GM19324 (cell line): ENCODE results near the gene PTPN9.
"Not testable (repeated sequence)": the region's sequence is repeated elsewhere in the genome, so short reads cannot be mapped to it uniquely, and the experiment has no call there.

Source experiments
- ATAC-seq: cut with Tn5 transposase; IDR thresholded peaks from one replicate; pipeline ENCODE4 v1.9.1; 2021; ENCODE audit warnings: mild to moderate bottlenecking, moderate library complexity; ENCODE audit not compliant: unreplicated experiment, low FRiP score

The PTPN9 gene

DNA sequence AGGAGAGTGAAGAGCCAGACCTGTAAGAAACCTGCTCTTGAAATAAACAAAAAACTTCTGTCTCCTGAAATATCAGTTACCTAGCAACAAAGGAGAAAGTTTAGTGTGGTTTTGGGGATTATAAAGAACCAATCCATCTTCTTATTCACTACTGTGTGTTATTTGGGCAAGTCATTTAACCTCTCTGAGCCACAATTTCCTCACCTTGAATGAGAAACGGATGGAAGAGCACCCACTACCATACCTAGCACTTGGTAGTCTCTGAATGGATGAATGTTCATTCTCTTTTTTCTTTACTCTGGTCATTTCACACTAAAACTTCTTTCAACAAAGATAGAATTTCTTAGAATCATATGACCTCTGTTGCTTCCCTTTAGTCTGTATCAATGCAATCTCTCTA lies 45.2 kb downstream of the PTPN9 start:
- no peak for ATAC-seq

DNA sequence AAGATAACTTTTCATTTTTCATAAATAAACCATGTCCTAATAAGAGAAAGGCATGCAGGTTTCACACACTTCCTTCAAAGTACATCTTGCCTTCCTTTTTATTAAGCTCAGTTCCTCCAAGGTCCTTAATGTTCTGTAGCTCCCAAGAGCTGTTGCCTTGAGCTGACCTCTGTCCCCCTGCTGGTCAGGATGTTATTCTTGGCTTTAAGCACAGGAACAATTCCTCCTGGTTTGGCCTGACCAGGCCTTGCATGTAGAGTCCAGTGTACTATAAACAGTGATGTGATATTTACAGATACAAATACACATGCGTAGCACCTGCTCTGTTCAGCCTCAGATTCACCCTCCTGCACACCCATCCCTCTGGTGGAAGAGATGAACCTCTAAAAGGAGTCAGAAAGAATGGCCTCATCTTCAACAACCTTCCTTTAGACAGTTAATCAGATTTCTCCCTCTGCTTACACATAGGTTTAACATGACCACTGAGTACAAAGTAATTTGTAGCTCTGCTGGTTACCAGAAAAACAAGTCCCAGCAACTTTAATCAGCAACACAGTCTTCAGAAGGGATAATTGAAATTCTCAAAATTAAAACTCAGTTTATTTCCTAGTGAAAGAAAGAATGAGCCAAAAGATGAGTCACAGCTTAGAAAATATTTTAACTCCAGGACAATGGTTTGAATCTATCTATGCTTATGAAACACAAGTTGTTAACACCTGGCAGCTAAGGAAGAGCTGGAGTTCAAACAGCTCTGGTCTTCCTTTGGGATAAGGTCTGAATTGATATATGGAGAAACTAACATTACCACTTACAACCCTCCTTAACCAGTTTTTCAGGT lies 46.5 kb downstream of the PTPN9 start:
- no peak for ATAC-seq

DNA sequence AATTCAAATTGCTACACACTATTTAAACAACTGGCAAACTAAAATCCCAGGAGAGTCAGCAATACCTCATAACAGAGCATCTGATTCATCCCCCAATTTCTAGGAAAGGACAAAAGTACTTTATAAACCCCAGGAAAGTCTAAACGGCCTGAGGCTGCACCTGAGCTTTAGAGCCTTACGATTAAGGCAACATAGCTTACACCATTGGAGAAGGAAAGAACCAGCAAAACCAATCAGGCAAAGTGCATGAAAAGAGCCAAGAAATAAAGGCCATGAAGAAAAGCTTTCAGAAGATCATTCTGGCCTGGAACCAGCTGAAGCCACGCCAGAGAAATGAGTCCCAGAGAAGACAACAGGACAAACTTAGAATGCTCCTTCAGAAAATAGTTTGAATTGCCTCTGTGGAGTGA lies 48.1 kb downstream of the PTPN9 start:
- no peak for ATAC-seq

DNA sequence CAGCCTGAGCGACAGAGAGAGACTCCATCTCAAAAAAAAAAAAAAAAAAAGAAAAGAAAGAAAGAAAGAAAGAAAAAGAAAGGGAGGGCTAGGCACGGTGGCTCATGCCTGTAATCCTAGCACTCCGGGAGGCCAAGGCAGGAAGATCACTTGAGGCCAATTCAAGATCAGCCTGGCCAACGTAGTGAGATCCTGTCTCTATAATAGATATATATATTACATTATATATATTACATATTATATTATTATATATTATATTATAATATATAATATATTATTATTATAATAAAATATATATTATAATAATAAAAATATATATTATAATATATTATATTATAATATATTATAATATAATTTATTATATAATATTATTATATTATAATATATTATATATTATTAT lies 48.9 kb downstream of the PTPN9 start:
- no peak for ATAC-seq

DNA sequence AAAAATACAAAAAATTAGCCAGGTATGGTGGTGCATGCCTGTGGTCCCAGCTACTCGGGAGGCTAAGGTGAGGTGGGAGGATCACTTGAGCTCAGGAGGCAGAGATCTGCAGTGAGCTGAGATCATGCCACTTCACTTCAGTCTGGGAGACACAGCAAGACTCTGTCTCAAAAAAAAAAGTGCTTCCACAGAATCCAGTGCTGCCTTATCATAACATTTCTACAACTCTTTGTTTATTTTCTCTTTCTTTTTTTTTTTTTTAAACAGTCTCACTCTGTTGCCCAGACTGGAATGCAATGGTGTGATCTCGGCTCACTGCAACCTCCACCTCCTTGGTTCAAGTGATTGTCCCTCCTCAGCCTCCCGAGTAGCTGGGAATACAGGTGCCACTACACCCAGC lies 53.4 kb downstream of the PTPN9 start:
- not testable (repeated sequence) for ATAC-seq

DNA sequence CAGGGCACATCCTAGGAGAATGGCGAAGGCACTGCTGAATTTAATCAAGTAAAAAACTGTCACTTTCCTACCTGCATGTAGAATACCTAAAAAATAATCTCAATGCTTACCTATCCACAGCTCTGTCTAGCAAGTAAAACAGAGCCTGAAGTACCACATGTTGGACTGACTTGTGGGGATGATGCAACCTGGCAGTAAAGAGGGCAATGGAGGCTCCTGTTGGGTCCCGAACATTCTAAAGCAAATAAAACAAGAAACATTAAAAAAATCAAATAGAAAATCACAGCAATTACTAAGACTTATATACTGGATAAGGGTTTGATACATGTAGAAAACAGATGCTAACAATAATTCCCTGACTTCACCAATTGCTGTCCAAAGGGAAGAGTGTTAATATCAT lies 56.1 kb downstream of the PTPN9 start:
- ATAC-seq, result no peak

DNA sequence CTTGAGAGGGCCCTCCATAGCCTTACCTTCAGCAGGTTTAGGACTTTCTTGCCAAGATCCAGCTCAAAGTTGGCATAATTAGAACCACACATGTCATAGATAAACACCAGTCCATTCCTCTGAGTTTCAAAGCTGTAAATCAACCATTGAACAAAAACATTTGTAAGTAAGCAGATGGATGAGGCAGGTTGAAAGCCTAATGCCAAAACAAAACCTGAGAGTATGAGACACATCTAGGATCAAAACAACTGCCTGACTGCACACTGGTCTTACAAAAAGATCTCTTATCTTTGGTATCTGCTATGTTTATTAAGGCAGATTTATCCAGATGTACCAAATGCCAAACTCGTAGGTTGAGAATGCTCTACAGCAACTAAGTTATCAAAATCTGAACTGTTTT lies 61.9 kb downstream of the PTPN9 start:
- no peak for ATAC-seq

DNA sequence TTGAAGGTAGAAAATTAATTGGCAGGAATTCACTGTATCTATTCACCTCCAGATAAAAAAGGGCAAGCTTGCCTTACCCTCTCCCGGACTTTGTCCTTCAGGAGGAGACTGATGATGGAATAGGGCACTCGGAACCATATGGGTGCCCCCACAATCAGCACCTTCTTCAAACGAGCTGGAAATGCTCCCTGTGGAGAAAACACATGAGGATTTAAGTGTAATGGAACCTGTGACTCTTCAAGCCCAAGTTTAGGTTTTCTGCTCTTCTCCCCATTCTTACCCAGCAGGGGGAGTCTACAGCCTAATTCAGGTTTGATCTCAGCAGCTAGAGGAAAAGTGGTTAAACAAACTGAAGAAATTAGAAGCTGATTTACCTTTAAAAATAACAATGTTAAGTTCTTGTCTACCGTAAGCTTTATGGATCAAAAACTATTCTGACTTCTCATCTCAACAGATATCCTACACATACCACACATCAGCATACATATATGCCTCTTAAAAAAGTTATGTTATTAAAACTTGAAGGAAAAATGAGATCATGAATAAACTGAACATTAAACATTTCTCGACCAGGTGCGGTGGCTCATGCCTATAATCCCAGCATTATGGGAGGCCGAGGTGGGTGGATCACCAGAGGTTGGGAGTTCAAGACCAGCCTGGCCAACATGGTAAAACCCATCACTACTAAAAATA lies 70.1 kb downstream of the PTPN9 start:
- no peak for ATAC-seq

DNA sequence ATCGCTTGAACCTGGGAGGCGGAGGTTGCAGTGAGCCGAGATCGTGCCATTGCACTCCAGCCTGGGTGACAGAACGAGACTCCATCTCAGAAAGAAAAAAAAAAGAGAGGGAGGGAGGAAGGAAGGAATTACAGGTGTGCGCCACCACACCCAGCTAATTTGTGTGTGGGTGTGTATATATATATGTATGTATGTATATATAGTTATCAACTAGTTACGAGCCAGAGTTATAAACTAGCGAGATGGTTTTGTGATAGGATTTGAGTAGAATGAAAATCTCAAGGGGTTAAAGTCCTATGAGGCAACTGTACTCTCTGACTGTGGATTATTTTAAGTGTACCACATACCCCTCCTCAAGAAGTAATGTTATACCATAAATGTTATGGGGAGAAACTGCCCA lies 76.8 kb downstream of the PTPN9 start:
- no peak for ATAC-seq

DNA sequence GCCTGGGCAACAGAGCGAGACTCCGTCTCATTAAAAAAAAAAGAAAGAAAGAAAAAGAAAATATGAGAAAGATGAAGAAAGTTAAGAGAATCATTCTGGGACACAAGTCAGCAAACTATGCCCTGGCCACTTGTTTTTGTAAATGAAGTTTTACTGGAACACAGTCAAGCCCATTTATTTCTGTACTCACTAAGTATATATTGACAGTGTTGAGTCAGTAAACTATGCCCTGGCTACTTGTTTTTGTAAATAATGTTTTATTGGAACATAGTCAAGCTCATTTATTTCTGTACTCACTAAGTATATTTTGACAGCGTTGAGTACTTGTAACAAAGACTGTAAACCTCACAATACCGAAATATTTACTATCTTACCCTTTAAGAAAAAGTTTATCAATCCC lies 85.4 kb downstream of the PTPN9 start:
- ATAC-seq, result no peak

DNA sequence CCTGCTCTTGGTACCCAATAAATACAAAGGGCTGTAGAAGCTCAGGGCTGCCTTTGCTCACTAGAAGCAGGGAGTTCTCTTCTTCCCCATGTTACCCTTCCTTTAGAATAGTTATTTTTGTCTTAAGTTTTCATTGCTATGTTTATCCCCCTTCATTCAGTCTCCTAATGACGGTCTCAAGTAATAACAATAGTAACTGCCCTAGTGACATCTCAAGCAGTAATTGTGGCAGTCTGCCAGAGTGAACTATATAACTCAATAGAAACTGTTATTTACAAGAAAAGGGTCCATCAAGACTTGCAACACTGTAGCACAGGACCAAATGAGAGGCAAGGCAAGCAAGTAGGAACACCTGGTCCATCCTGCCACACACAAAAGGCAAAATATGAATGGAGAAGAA lies 95.2 kb downstream of the PTPN9 start:
- no peak for ATAC-seq

DNA sequence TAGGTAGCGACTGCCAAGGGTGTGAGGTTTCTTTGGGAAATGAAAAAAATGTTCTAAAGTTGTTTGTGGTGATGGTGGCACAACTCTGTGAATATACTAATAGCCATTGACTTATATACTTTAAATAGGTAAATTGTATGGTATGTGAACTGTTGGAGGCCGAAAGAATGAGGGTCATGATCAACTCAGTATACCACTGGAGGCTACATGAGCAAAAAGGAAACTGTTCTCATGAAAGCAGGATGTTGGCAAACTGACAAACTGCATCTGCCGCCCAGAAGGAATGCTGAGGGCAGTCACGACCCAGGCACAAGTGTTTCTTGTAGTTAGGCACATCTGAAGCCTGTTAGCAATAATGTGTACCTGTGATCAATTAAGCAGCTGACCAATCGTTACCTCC lies 95.6 kb downstream of the PTPN9 start:
- ATAC-seq, result not testable (repeated sequence)

DNA sequence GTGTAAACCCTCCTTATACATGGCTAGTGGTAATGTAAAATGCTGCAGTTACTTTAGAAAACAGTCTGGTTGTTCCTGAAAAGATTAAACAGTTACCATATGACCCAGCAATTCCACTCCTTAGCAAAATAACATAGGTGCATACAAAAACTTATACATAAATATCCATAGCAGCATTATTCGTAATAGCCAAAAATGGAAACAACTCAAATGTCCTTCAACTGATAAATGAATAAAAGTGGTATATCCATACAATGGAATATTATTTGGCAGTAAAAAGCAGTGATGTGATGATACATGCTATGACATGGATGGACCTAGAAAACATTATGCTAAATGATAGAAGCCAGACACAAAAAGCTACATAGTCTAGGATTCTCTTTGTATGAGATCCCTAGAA lies 96.0 kb downstream of the PTPN9 start:
- no peak for ATAC-seq

DNA sequence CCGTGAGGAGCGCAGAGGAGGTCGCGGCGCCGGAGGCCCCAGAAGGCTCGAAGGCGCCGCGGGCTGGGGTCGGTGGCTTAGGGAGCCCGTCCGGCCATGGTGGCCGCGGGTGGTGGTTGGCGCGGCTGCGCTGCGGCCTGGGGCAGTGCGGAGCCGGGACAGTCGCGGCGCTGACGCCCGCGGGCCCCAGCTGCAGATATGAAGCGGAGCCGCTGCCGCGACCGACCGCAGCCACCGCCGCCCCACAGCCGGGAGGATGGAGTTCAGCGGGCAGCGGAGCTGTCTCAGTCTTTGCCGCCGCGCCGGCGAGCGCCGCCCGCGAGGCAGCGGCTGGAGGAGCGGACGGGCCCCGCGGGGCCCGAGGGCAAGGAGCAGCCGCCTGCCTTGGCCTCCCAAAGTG lies 98.7 kb downstream of the PTPN9 start:
- not testable (repeated sequence) for ATAC-seq

DNA sequence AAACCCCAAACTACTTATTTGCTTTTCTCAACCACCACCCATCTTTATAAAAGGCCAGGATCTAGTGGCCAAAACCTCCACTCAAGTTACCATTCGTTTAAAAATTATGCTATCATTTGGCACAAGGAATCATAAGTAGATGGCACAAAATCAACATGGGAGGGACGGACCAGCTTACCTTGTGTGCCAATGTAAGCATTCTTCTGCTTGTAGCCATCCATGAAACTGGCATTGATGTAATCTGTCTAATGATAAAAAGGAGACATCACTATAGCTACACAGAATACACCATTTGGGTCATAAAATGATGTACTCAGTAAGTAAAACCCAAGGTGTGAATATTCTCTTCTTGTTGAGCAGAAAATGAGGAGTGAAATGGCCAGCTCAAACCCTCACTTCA lies 99.4 kb downstream of the PTPN9 start:
- no peak for ATAC-seq

DNA sequence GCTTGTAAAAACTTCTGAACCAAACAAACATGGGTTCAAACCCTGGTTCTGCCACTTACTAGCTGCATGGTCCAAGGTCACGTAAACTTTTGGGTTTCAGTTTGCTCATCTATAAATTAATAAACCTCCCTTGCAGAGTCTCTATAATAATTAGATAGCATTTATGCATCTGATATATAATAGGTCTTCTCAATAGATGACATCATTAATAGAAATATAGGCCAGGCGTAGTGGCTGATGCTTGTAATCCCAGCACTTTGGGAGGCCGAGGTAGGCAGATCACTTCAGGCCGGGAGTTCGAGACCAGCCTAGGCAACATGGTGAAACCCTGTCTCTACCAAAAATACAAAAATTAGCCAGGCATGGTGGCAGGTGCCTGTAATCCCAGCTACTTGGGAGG lies 102.0 kb downstream of the PTPN9 start:
- ATAC-seq, result not testable (repeated sequence)

DNA sequence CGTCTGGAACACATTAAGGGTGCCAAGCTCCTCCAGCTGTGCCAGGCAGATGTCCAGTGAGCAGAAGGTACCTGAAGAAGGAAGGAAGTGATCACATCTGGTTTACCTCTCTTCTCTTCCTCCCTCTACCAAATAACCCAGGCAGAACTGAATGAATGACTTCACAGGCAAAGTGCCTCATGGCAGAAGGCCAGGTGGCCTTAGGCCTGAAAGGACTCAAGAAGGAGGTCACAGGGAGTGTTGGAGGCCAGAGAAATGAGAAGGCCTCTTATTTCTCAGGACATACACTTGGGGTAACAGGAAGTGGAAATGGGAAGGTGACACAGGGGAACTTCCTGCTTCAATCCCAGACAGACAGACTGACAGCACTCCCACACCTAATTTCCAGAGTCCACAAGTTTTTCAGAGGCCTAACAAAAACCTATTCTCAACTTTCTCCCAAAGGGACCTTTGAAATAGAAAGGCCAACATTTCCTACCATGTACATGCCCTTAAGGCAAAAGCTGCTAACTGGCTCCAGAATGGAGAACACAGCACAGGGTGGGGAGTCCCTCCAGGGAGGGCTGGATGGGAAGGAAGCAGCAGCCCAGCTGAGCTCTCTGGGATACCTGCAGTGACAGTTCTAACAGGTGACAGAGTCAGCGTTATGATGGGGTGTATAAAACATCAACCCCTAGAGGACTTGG lies 110.1 kb downstream of the PTPN9 start:
- ATAC-seq, result no peak

DNA sequence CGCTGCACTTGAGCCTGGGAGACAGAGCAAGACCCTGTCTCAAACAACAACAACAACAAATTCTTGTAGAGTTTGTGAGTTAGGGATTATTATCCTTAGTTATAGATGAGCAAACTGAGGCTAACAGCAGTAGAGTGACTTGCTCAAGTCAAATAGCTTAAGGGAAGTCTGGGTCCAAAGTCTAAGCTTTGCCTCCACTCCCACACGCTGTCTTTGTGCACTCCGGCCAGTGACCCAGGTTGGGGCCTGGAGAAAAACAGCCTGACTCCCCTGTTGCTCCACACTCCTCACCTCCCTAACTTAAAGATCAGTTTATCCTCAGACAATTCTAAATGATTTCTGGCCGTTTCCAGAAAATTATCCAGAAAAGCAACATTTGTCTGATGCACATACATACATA lies 118.5 kb downstream of the PTPN9 start:
- ATAC-seq, result no peak

DNA sequence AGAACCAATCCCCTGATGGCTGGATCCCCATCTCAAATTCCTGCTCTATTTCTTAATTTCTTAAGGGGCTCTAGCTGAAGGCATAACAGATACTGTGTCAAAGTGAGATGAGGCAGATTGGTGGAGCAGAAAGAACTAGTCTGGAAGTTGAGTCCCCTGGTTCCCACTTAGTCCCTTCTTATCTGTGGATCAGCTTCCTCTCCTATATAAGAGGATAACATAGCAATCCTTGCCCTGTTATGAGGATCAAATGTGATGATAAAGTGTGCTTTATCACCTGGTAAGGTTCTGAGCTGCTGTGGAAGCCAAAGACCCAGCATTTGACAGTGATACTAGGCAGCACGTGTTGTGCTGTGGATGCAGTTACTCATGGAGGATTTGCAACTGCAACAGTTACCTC lies 119.5 kb downstream of the PTPN9 start:
- no peak for ATAC-seq

DNA sequence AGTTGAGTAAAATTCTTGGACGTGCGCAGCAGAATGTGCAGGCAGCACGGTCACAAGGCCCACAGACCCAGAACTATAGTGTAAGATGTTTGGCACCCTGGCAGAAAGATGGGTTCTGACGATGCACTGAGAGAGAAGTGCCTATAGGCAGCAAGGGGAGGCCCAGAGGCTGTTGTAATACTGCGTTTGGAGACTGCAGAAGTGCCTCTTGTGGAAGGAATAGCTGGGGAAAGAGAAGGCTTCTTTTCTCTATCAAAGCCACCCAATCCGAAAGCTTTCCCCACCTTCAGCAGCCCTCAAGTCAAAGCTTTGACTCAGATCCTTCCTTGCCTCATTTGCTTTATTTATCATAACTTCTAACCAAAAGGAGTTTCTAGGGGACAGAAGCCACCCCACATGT lies 122.4 kb downstream of the PTPN9 start:
- no peak for ATAC-seq

DNA sequence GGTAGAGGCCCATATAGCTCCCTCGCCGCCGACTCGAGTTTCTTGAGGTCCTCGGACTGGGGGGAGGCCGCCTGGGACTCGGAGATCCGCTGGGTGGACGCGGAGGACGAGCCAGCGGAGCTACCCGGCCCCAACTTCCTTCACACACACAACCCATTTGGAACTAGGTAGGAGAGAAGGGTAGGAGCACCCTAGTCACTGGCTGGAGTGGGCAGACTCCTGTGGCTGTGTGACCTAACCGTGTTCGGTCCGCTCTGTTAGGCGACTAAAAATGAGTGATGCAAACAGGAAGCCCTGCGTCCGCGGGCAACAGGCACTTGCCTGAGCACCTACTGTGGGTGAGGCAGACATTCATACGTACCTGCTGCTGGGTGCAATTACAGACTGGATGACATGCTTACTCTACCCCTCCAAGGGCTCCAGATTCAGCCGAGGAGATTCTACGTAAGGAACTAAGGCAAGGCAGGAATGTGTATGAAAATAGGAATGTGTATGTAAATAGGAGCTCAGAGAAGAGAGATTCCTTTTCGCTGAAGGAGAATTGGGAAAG lies 123.1 kb downstream of the PTPN9 start:
- ATAC-seq, result no peak
